NK-92 treated with Interleukin-12 subunit alpha and Interleukin-12 subunit beta, amount 100 ng/mL, for 24 hours (cell line): ENCODE results near the gene SLC25A40.

Source experiments
- DNase-seq: peaks from one replicate; lab custom pipeline; 2025; lab: John Stamatoyannopoulos, UW

Gene SLC25A40

GRCh38 chr7:87784424-87784823, 91.7 kb downstream of the SLC25A40 start:
- no peak for DNase-seq
